Kidney (tissue), 14 donors: Measurements from ENCODE around the gene LCN2. TPM values are rescaled to one million over a fixed set of nuclear protein-coding genes. Genes with fewer than 3 reads are reported as not detected.

Source experiments
- DNase-seq, 5 donors: peaks; one replicate each; pipeline ENCODE4 v3.0.0-alpha.2; 2013 to 2020
- FAIRE-seq: peaks from 2 replicates; lab custom pipeline; 2012; peaks lifted over from hg19 to GRCh38; lab: Jason Lieb, UNC
- H3K27ac ChIP-seq, 2 donors: one replicate each; pipeline ENCODE4 v1.7.0; 2013; ENCODE audit warnings: low read depth in 2 of 2, low read length in 2 of 2, inconsistent platforms in 1 of 2
- H3K27me3 ChIP-seq: one replicate; pipeline ENCODE4 v1.7.1; 2013; ENCODE audit warnings: low read length, inconsistent platforms; ENCODE audit not compliant: control insufficient read depth, insufficient read depth
- H3K36me3 ChIP-seq, 3 donors: one replicate each; pipeline versions ENCODE4 v1.7.0 to v1.7.1; 2013; ENCODE audit warnings: low read length in 3 of 3, control low read depth in 1 of 3, inconsistent platforms in 1 of 3; ENCODE audit not compliant: insufficient read depth in 3 of 3, control insufficient read depth in 2 of 3
- H3K4me1 ChIP-seq, 3 donors: one replicate each; pipeline versions ENCODE4 v1.7.0 to v1.7.1; 2013; ENCODE audit warnings: low read length in 3 of 3, inconsistent platforms in 1 of 3, low read depth in 1 of 3; ENCODE audit not compliant: control insufficient read depth in 2 of 3, insufficient read depth in 2 of 3
- H3K4me3 ChIP-seq, 3 donors: one replicate each; pipeline versions ENCODE4 v1.7.0 to v1.8.1; 2013; ENCODE audit warnings: low read length in 3 of 3, control low read depth in 1 of 3, inconsistent platforms in 1 of 3
- H3K9ac ChIP-seq, 3 donors: one replicate each; pipeline versions ENCODE4 v1.7.0 to v1.7.1; 2013; ENCODE audit warnings: low read length in 3 of 3, control low read depth in 1 of 3, inconsistent platforms in 1 of 3
- H3K9me3 ChIP-seq, 3 donors: one replicate each; pipeline versions ENCODE4 v1.7.0 to v1.7.1; 2013; ENCODE audit warnings: low read length in 3 of 3, control low read depth in 1 of 3, inconsistent platforms in 1 of 3; ENCODE audit not compliant: control insufficient read depth in 2 of 3, insufficient read depth in 1 of 3
- CTCF ChIP-seq: IDR thresholded peaks from 3 replicates; pipeline ENCODE4 v1.5.1; 2012; ENCODE audit warnings: mild to moderate bottlenecking, moderate library complexity, borderline replicate concordance; ENCODE audit not compliant: insufficient read depth; ENCODE audit errors: extremely low read depth
- intact Hi-C: fragments of 100-400 bp; cut with DNase I; formaldehyde crosslinking; loops from one replicate; pipeline ENCODE4 v1.11.1; 2022
- polyA plus RNA-seq: library from polyadenylated mRNA; stranded (reverse); fragments of 350-450 nt; fragmentation: Illumina TruSeq; extraction: RNeasy Lipid Tissue Mini Kit (QIAGEN cat#74804); gene quantifications from one replicate; pipeline ENCODE4 v1.2.3, GENCODE V29; 2014; ENCODE audit warnings: low read depth, low replicate concordance; ENCODE audit not compliant: insufficient read depth
- total RNA-seq: library from RNA; stranded (reverse); fragmentation: NEBNext Ultra II Directional; extraction: Animal tissue kit (Norgen Biotek cat#: 25700); gene quantifications from one replicate; pipeline ENCODE4 v1.2.1, GENCODE V29; 2021
- donor health status: control.
- donor health status: control.
- donor health status: control.
- donor health status: control.
- donor health status: control.
- donor health status: DM: yes; HTN: yes; CAD: no.
- donor health status: Normal renal cell carcinoma (clear cell type).

The LCN2 gene
- total and polyA plus RNA-seq, 2 donors from 2014 or later: 8.2 to 198 TPM

DNA sequence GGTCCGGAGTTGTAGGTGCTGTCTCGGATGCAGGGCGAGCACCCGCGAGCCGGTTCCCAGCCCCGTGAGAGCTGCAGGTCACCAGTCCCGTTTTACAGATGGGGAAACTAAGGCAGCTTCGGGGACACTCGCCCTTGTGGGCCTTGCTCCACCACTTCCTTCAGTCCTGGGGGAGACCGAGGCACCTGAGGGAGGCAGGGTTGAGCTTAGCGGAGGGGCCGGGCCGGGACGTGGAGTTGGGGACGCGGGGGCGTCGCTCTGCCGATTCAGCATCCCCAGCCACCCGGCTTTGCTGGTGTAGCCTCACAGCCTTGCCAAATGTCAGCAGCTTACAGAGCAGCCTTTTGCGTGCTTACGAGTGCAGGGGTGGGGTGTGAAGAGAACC is 11.3 kb downstream of the LCN2 start:
- no peak for TF ChIP-seq CTCF
- no peaks in the 10 kb centered on the region for H3K9me3 ChIP-seq
- intact Hi-C loops: no loop called here
- H3K27me3 ChIP-seq: no peaks in the 10 kb centered on the region
- H3K4me1 ChIP-seq: peaks cover 0 to 9% (median 0%) of the 10 kb centered on the region in 3 donors
- H3K27ac ChIP-seq: no peak overlapping the region
- H3K9ac ChIP-seq: peak overlapping the region; percentile 36 to 51 (median 49)
- FAIRE-seq (no peak), DNase-seq (peak in 1 of 5 donors; percentile 32)
- peaks cover 0 to 8% (median 3%) of the 10 kb centered on the region in 3 donors for H3K36me3 ChIP-seq
- H3K4me3 ChIP-seq: peak overlapping the region; percentile 68 to 88 (median 68)

- peaks cover 0 to 9% (median 0%) of the 10 kb centered on the region in 3 donors for H3K4me1 ChIP-seq
- H3K36me3 ChIP-seq: peaks cover 0 to 10% (median 3%) of the 10 kb centered on the region in 3 donors
- intact Hi-C loops: no loop called here
- H3K9me3 ChIP-seq: no peaks in the 10 kb centered on the region
- no peak overlapping the region for H3K27ac ChIP-seq
- TF ChIP-seq CTCF: no peak
- no peak overlapping the region for H3K9ac ChIP-seq
- DNase-seq (no peak), FAIRE-seq (no peak)
- no peaks in the 10 kb centered on the region for H3K27me3 ChIP-seq
- H3K4me3 ChIP-seq: peak overlapping the region in 2 of 3 donors; percentile 68 to 88
Observed at GRCh38 chr9:128161215-128161902, 12.1 kb downstream of the LCN2 start.

DNA sequence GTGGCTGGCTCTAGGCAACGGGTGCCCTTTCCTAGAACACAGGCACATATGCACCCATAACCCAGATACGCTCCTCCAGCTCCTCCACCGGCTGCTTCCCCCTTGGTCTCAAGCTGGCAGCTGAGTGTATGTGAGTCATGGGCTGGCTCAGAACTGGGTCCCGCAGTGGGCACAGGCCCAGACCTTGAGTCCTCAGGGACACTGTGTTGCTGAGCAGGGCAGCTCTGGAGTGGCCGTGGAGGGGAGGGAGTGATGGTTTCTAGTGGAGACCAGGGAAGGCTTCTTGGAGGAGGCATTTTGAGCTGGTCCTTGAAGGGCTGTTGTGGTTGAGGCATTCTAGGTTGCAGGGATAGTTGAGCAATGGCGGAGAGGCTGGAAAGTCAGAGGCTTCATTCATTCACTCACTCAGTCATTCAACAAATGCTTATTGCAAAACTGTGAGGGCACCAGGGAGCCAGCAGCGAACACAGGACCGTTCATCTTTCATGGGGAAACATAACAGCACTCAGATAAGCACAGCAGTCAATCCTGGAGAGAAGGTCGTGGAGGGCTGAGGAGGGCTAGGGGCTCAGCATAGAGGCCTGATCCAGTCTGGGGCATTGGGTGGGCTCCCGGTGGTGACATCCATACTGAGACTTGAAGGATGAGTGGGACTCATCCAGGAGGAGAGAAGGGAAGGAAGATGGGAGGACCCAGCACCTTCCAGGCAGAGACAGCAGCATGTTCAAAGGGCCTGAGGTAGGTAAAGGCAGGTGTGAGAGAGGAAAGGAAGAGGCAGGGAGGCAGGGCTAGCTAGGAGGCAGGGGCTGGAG is 13.2 kb downstream of the LCN2 start:
- FAIRE-seq (no peak), DNase-seq (peak in 2 of 5 donors; percentile 44 to 73)
- Histone ChIP-seq H3K4me1 (peaks cover 0 to 9% (median 0%) of the 10 kb centered on the region in 3 donors), H3K36me3 (peaks cover 2 to 20% (median 8%) of the 10 kb centered on the region in 3 donors), H3K9ac (no peak overlapping the region), H3K27ac (no peak overlapping the region), H3K27me3 (no peaks in the 10 kb centered on the region), H3K4me3 (no peak overlapping the region), H3K9me3 (no peaks in the 10 kb centered on the region)
- intact Hi-C loops: no loop called here
- no peak for TF ChIP-seq CTCF
